Right hindlimb (tissue), 1 donor: ENCODE data around the gene GCFC2.
"Not testable (repeated sequence)": the region's sequence is repeated elsewhere in the genome, so short reads cannot be mapped to it uniquely, and the experiment has no call there.

Experiments used
- DNase-seq: peaks from one replicate; pipeline ENCODE4 v3.0.0-alpha.2; 2018

GCFC2 gene

GRCh38 chr2:75679556-75679955 is 31.2 kb downstream of the GCFC2 start:
- no peak for DNase-seq

- DNase-seq, result no peak
Measured at GRCh38 chr2:75676464-75676863, 34.3 kb downstream of the GCFC2 start.

- DNase-seq, result no peak
Measured at GRCh38 chr2:75675908-75676307, 34.8 kb downstream of the GCFC2 start.

- not testable (repeated sequence) for DNase-seq
Measured at GRCh38 chr2:75675423-75675822, 35.3 kb downstream of the GCFC2 start.

- DNase-seq, result no peak
Measured at GRCh38 chr2:75667884-75668283, 42.8 kb downstream of the GCFC2 start.

- DNase-seq, result no peak
Measured at GRCh38 chr2:75666911-75667310, 43.8 kb downstream of the GCFC2 start.

- DNase-seq, result no peak
Measured at GRCh38 chr2:75657798-75658197, 52.9 kb downstream of the GCFC2 start.

GRCh38 chr2:75656563-75656962 is 54.2 kb downstream of the GCFC2 start:
- DNase-seq, result no peak

GRCh38 chr2:75655861-75656260 is 54.9 kb downstream of the GCFC2 start:
- DNase-seq, result no peak

GRCh38 chr2:75654012-75654411 is 56.7 kb downstream of the GCFC2 start:
- no peak for DNase-seq

- no peak for DNase-seq
Measured at GRCh38 chr2:75647771-75648170, 62.9 kb downstream of the GCFC2 start.

GRCh38 chr2:75646583-75647425 is 63.9 kb downstream of the GCFC2 start, which contains the start of gene MRPL19:
TSS of gene MRPL19 (plus strand) at chr2:75646783. CDS start at chr2:75646808, 25 bp downstream.
- peak; percentile 93 for DNase-seq

- DNase-seq, result no peak
Measured at GRCh38 chr2:75646090-75646582, 64.6 kb downstream of the GCFC2 start.

GRCh38 chr2:75645643-75646042 is 65.1 kb downstream of the GCFC2 start:
- DNase-seq, result no peak

- no peak for DNase-seq
Measured at GRCh38 chr2:75643980-75644379, 66.7 kb downstream of the GCFC2 start.

GRCh38 chr2:75641587-75641986 is 69.1 kb downstream of the GCFC2 start:
- DNase-seq, result no peak

GRCh38 chr2:75640621-75641121 is 70.0 kb downstream of the GCFC2 start:
- peak; percentile 75 for DNase-seq

- no peak for DNase-seq
Measured at GRCh38 chr2:75637568-75637967, 73.1 kb downstream of the GCFC2 start.

- no peak for DNase-seq
Measured at GRCh38 chr2:75634945-75635344, 75.8 kb downstream of the GCFC2 start.

GRCh38 chr2:75633620-75634019 is 77.1 kb downstream of the GCFC2 start:
- DNase-seq, result no peak

- no peak for DNase-seq
Measured at GRCh38 chr2:75632813-75633212, 77.9 kb downstream of the GCFC2 start.

GRCh38 chr2:75632091-75632701 is 78.5 kb downstream of the GCFC2 start:
- DNase-seq, result no peak

GRCh38 chr2:75627902-75628504 is 82.7 kb downstream of the GCFC2 start:
- peak; percentile 79 for DNase-seq

GRCh38 chr2:75622929-75623328 is 87.8 kb downstream of the GCFC2 start:
- no peak for DNase-seq
